Esophagus squamous epithelium (tissue), 4 donors: ENCODE results near the gene ZFAND3.

ENCODE experiments used
- POLR2A ChIP-seq, 4 donors: fragments of 450-650 bp; IDR thresholded peaks; one replicate each; pipeline ENCODE4 v1.6.1; 2017; ENCODE audit warnings: antibody characterized with exemption in 4 of 4, mild to moderate bottlenecking in 4 of 4, moderate library complexity in 3 of 4
- TF ChIP-seq, protein P1 (sequence below), 6 experiments: fragments of 450-650 bp in 4 of 6; fragments of 200-600 bp in 2 of 6; sonication (generic) in 2 of 6; IDR thresholded peaks; one replicate each; pipeline ENCODE4 v1.5.1; 2016 to 2019; ENCODE audit warnings: antibody characterized with exemption in 6 of 6, mild to moderate bottlenecking in 4 of 6, moderate library complexity in 4 of 6

GRCh38 chr6:37910998-37911397, 91.5 kb downstream of the ZFAND3 start:
- TF ChIP-seq, protein P1, sequence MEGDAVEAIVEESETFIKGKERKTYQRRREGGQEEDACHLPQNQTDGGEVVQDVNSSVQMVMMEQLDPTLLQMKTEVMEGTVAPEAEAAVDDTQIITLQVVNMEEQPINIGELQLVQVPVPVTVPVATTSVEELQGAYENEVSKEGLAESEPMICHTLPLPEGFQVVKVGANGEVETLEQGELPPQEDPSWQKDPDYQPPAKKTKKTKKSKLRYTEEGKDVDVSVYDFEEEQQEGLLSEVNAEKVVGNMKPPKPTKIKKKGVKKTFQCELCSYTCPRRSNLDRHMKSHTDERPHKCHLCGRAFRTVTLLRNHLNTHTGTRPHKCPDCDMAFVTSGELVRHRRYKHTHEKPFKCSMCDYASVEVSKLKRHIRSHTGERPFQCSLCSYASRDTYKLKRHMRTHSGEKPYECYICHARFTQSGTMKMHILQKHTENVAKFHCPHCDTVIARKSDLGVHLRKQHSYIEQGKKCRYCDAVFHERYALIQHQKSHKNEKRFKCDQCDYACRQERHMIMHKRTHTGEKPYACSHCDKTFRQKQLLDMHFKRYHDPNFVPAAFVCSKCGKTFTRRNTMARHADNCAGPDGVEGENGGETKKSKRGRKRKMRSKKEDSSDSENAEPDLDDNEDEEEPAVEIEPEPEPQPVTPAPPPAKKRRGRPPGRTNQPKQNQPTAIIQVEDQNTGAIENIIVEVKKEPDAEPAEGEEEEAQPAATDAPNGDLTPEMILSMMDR (IDR thresholded peaks at IDR 0.05) = no peak
- no peak for TF ChIP-seq POLR2A (IDR thresholded peaks at IDR 0.05)
